H9 (cell line): ENCODE results near the gene TMEM234. TPM values are rescaled to one million over a fixed set of nuclear protein-coding genes. Genes with fewer than 3 reads are reported as not detected.

Experiments used
- DNase-seq: peaks from one replicate; pipeline ENCODE4 v3.0.0-alpha.2; 2017
- H2AFZ ChIP-seq: one replicate; pipeline ENCODE4 v1.6.1; 2013; ENCODE audit warnings: mild to moderate bottlenecking, low read length, control low read depth, moderate library complexity
- H2AK5ac ChIP-seq: 2 replicates; pipeline ENCODE4 v1.6.1; 2013; ENCODE audit warnings: low read length, control low read depth, mixed read lengths; ENCODE audit not compliant: insufficient read length
- H2BK120ac ChIP-seq: one replicate; pipeline ENCODE4 v1.6.1; 2013; ENCODE audit warnings: low read depth, mild to moderate bottlenecking, low read length, control low read depth, inconsistent platforms; ENCODE audit not compliant: poor library complexity, severe bottlenecking
- H2BK12ac ChIP-seq: 2 replicates; pipeline ENCODE4 v1.6.1; 2013; ENCODE audit warnings: low read length, control low read depth, mixed read lengths, low read depth; ENCODE audit not compliant: insufficient read length
- H2BK15ac ChIP-seq: 2 replicates; pipeline ENCODE4 v1.6.1; 2013; ENCODE audit warnings: low read depth, low read length, control low read depth
- H2BK20ac ChIP-seq: one replicate; pipeline ENCODE4 v1.6.1; 2013; ENCODE audit warnings: low read depth, mild to moderate bottlenecking, low read length, control low read depth, inconsistent platforms; ENCODE audit not compliant: poor library complexity, severe bottlenecking
- H2BK5ac ChIP-seq: 2 replicates; pipeline ENCODE4 v1.6.1; 2013; ENCODE audit warnings: low read length, control low read depth, mixed read lengths; ENCODE audit not compliant: insufficient read length
- H3K14ac ChIP-seq: 2 replicates; pipeline ENCODE4 v1.6.1; 2013; ENCODE audit warnings: low read length, control low read depth; ENCODE audit not compliant: insufficient read depth
- H3K18ac ChIP-seq: 2 replicates; pipeline ENCODE4 v1.6.1; 2013; ENCODE audit warnings: low read depth, mild to moderate bottlenecking, mixed read lengths, low read length, control low read depth; ENCODE audit not compliant: insufficient read length
- H3K23ac ChIP-seq: 2 replicates; pipeline ENCODE4 v1.6.1; 2013; ENCODE audit warnings: low read length, control low read depth, mixed read lengths, low read depth; ENCODE audit not compliant: insufficient read length
- H3K23me2 ChIP-seq: 2 replicates; pipeline ENCODE4 v1.6.1; 2013; ENCODE audit warnings: low read depth, mild to moderate bottlenecking, mixed read lengths, low read length, control low read depth; ENCODE audit not compliant: insufficient read length, poor library complexity, severe bottlenecking
- H3K27ac ChIP-seq: 2 replicates; pipeline ENCODE4 v1.5.1; 2013; ENCODE audit warnings: low read length, control low read depth, mixed read lengths, low read depth; ENCODE audit not compliant: insufficient read length
- H3K27me3 ChIP-seq: 2 replicates; pipeline ENCODE4 v1.6.1; 2013; ENCODE audit warnings: low read length, control low read depth, inconsistent platforms; ENCODE audit not compliant: insufficient read depth
- H3K4ac ChIP-seq: 2 replicates; pipeline ENCODE4 v1.6.1; 2013; ENCODE audit warnings: low read depth, mild to moderate bottlenecking, control low read depth, inconsistent platforms, low read length, moderate library complexity
- H3K4me1 ChIP-seq: 2 replicates; pipeline ENCODE4 v1.6.1; 2013; ENCODE audit warnings: low read length, control low read depth, inconsistent platforms; ENCODE audit not compliant: insufficient read depth
- H3K4me2 ChIP-seq: 2 replicates; pipeline ENCODE4 v1.6.1; 2013; ENCODE audit warnings: low read length, control low read depth, mixed read lengths; ENCODE audit not compliant: insufficient read length, insufficient read depth
- H3K56ac ChIP-seq: 2 replicates; pipeline ENCODE4 v1.6.1; 2013; ENCODE audit warnings: low read depth, mild to moderate bottlenecking, mixed read lengths, low read length, control low read depth; ENCODE audit not compliant: insufficient read length
- H3K79me1 ChIP-seq: 2 replicates; pipeline ENCODE4 v1.6.1; 2013; ENCODE audit warnings: low read depth, mild to moderate bottlenecking, moderate library complexity, low read length, control low read depth, inconsistent platforms; ENCODE audit not compliant: insufficient read depth, poor library complexity, severe bottlenecking
- H3K79me2 ChIP-seq: 2 replicates; pipeline ENCODE4 v1.6.1; 2013; ENCODE audit warnings: low read length, control low read depth, inconsistent platforms; ENCODE audit not compliant: insufficient read depth
- H3K9ac ChIP-seq: 2 replicates; pipeline ENCODE4 v1.6.1; 2013; ENCODE audit warnings: low read length, control low read depth, mixed read lengths; ENCODE audit not compliant: insufficient read length; ENCODE audit errors: extremely low read depth
- H3K9me3 ChIP-seq: one replicate; pipeline ENCODE4 v1.6.1; 2013; ENCODE audit warnings: low read depth, low read length, inconsistent platforms; ENCODE audit not compliant: control insufficient read depth
- H3T11ph ChIP-seq: one replicate; pipeline ENCODE4 v1.6.1; 2013; ENCODE audit warnings: mild to moderate bottlenecking, low read length, control low read depth, inconsistent platforms
- H4K20me1 ChIP-seq: one replicate; pipeline ENCODE4 v1.6.1; 2013; ENCODE audit not compliant: control insufficient read depth, insufficient read length, insufficient read depth
- H4K5ac ChIP-seq: 2 replicates; pipeline ENCODE4 v1.6.1; 2013; ENCODE audit warnings: low read depth, mild to moderate bottlenecking, mixed read lengths, low read length, control low read depth; ENCODE audit not compliant: insufficient read length
- H4K8ac ChIP-seq: replicated peaks from 2 replicates; pipeline ENCODE4 v1.6.1; 2013; ENCODE audit warnings: low read length, control low read depth, mixed read lengths, low read depth; ENCODE audit not compliant: insufficient read length
- H4K91ac ChIP-seq: 2 replicates; pipeline ENCODE4 v1.6.1; 2013; ENCODE audit warnings: low read depth, mild to moderate bottlenecking, moderate library complexity, mixed read lengths, low read length, control low read depth; ENCODE audit not compliant: insufficient read length
- H3K27ac Mint-ChIP-seq, 3 experiments: 2 replicates in 2 of 3; 3 replicates in 1 of 3; pipeline ENCODE4 v1.8.0; 2020 to 2021; ENCODE audit warnings: mixed read lengths in 3 of 3, mild to moderate bottlenecking in 1 of 3, moderate library complexity in 1 of 3
- H3K27me3 Mint-ChIP-seq: 2 replicates; pipeline ENCODE4 v1.8.0; 2021; ENCODE audit warnings: low read depth, mild to moderate bottlenecking, moderate library complexity, mixed read lengths
- H3K36me3 Mint-ChIP-seq, 3 experiments: 2 replicates in 2 of 3; 3 replicates in 1 of 3; pipeline ENCODE4 v1.8.0; 2020 to 2021; ENCODE audit warnings: low read depth in 3 of 3, mixed read lengths in 3 of 3; ENCODE audit not compliant: insufficient read depth in 1 of 3
- H3K4me1 Mint-ChIP-seq, 2 experiments: 2 replicates each; pipeline ENCODE4 v1.8.0; 2020; ENCODE audit warnings: mixed read lengths in 2 of 2
- H3K4me3 Mint-ChIP-seq, 2 experiments: 2 replicates in 1 of 2; 3 replicates in 1 of 2; pipeline ENCODE4 v1.8.0; 2020 to 2021; ENCODE audit warnings: mild to moderate bottlenecking in 2 of 2, mixed read lengths in 2 of 2, moderate library complexity in 1 of 2
- H3K9me3 Mint-ChIP-seq, 2 experiments: 2 replicates in 1 of 2; 3 replicates in 1 of 2; pipeline ENCODE4 v1.8.0; 2020; ENCODE audit warnings: mild to moderate bottlenecking in 2 of 2, mixed read lengths in 2 of 2, moderate library complexity in 1 of 2
- CTCF ChIP-seq: fragments of 200-600 bp; sonication (generic); conservative IDR thresholded peaks from 3 replicates; pipeline ENCODE4 v1.8.0; 2021; ENCODE audit warnings: antibody characterized with exemption, mild to moderate bottlenecking
- WGBS: extraction: QIAGEN DNeasy Blood & Tissue Kit; methylation state at CpG from one replicate; pipeline ENCODE4 v1.1.7; 2013; ENCODE audit warnings: missing lambda C conversion rate, low lambda C conversion rate, mixed read lengths; ENCODE audit not compliant: insufficient read length; ENCODE audit errors: extremely low coverage; 5-methylcytosine and 5-hydroxymethylcytosine counted together
- total RNA-seq: library from RNA; stranded (reverse); gene quantifications from 2 replicates; pipeline ENCODE4 v1.2.1, GENCODE V29; 2021

Gene TMEM234
- total RNA-seq, 1 experiment from 2014 or later = 19.7 TPM

- H2BK5ac ChIP-seq = no peak overlapping the region
- H3K56ac ChIP-seq = no peak overlapping the region
- no peaks in the 10 kb centered on the region for H3K79me1 ChIP-seq
- H2BK120ac ChIP-seq = no peak overlapping the region
- H3K27ac ChIP-seq = no peak overlapping the region
- peaks cover 7% of the 10 kb centered on the region; the same call in 1 of the 2 replicates for H3K4me1 ChIP-seq
- Mint-ChIP-seq H3K4me3 (no peak overlapping the region), H3K36me3 (no peaks in the 10 kb centered on the region), H3K9me3 (no peaks in the 10 kb centered on the region), H3K27ac (peak overlapping the region in 1 of 3 experiments; percentile 65; a peak in 1 of 7 replicates), H3K4me1 (peaks cover 30 to 34% of the 10 kb centered on the region in 2 experiments), H3K27me3 (peaks cover 2% of the 10 kb centered on the region; the same call in 1 of the 2 replicates)
- H2AFZ ChIP-seq = no peak overlapping the region
- H3K23ac ChIP-seq = no peak overlapping the region
- H3K9ac ChIP-seq = no peak overlapping the region
- H3K14ac ChIP-seq = no peak overlapping the region
- H4K8ac ChIP-seq = no peak overlapping the region
- no peaks in the 10 kb centered on the region for H3K9me3 ChIP-seq
- no peak overlapping the region for H4K91ac ChIP-seq
- no peaks in the 10 kb centered on the region for H3K23me2 ChIP-seq
- no CpG with 5 or more reads among the region's 12 CpGs for WGBS
- TF ChIP-seq CTCF = no peak
- H4K5ac ChIP-seq = no peak overlapping the region
- H2AK5ac ChIP-seq = no peak overlapping the region
- no peak overlapping the region for H3K4me2 ChIP-seq
- H3K4ac ChIP-seq = no peak overlapping the region
- H3K27me3 ChIP-seq = no peaks in the 10 kb centered on the region; the same call in 1 of the 2 replicates
- no peak overlapping the region for H3K18ac ChIP-seq
- no peaks in the 10 kb centered on the region for H3K79me2 ChIP-seq
- H2BK20ac ChIP-seq = no peak overlapping the region
- DNase-seq = no peak
- no peaks in the 10 kb centered on the region for H4K20me1 ChIP-seq
- no peak overlapping the region for H2BK12ac ChIP-seq
- no peak overlapping the region for H2BK15ac ChIP-seq
- no peak overlapping the region for H3T11ph ChIP-seq
These were observed 25.3 kb upstream of the TMEM234 start for GRCh38 chr1:32247452-32247851.
